ENCODE results near the gene SMIM23. TPM values are rescaled to one million over a fixed set of nuclear protein-coding genes. Genes with fewer than 3 reads are reported as not detected.

The SMIM23 gene
- total RNA-seq, 1 experiment from 2014 or later = not detected

- intact Hi-C loops (cut with micrococcal nuclease) = no loop called here
- POLR2A ChIA-PET = interaction anchor here (0.5 to 5.9 kb wide), 3 partner anchors 9 to 191 kb away, joined by 4 to 64 read pairs (median 21); no protein-coding TSS in a partner anchor
- no TSS peak for BruUV-seq (replicated peaks)
- H3K4me3 Mint-ChIP-seq (ENCODE audit: unreplicated experiment) = no peak overlapping the region
- DNase-seq (ENCODE audit: unreplicated experiment) = no peak
- no peak for TF ChIP-seq CTCF (IDR thresholded peaks at IDR 0.05; ENCODE audit: unreplicated experiment)
- no peaks in the 10 kb centered on the region for H3K9me3 Mint-ChIP-seq (ENCODE audit: unreplicated experiment)
- peaks cover 40% of the 10 kb centered on the region for H3K4me1 Mint-ChIP-seq (ENCODE audit: insufficient read depth, unreplicated experiment)
- no peak overlapping the region for H3K27ac Mint-ChIP-seq (ENCODE audit: low read depth, unreplicated experiment)
- H3K27me3 Mint-ChIP-seq (ENCODE audit: insufficient read depth, unreplicated experiment) = no peaks in the 10 kb centered on the region
- no peaks in the 10 kb centered on the region for H3K36me3 Mint-ChIP-seq (ENCODE audit: insufficient read depth, unreplicated experiment)
- CTCF ChIA-PET = interaction anchor here (0.7 to 3.6 kb wide), 5 partner anchors 12 to 327 kb away, joined by 3 to 32 read pairs (median 4); no protein-coding TSS in a partner anchor
Measured at GRCh38 chr5:171745602-171746001, 40.0 kb upstream of the SMIM23 start.

- DNase-seq (ENCODE audit: unreplicated experiment) = peak; percentile 92
- no peaks in the 10 kb centered on the region for H3K27me3 Mint-ChIP-seq (ENCODE audit: insufficient read depth, unreplicated experiment)
- TF ChIP-seq CTCF (IDR thresholded peaks at IDR 0.05; ENCODE audit: unreplicated experiment) = no peak
- CTCF ChIA-PET = interaction anchor here (0.6 to 3.6 kb wide), 8 partner anchors 9 to 329 kb away, joined by 3 to 32 read pairs (median 4); no protein-coding TSS in a partner anchor
- H3K4me1 Mint-ChIP-seq (ENCODE audit: insufficient read depth, unreplicated experiment) = peaks cover 48% of the 10 kb centered on the region
- intact Hi-C loops (cut with micrococcal nuclease) = no loop called here
- no peaks in the 10 kb centered on the region for H3K9me3 Mint-ChIP-seq (ENCODE audit: unreplicated experiment)
- H3K4me3 Mint-ChIP-seq (ENCODE audit: unreplicated experiment) = no peak overlapping the region
- peak overlapping the region; percentile 83 for H3K27ac Mint-ChIP-seq (ENCODE audit: low read depth, unreplicated experiment)
- BruUV-seq (replicated peaks) = no TSS peak
- no peaks in the 10 kb centered on the region for H3K36me3 Mint-ChIP-seq (ENCODE audit: insufficient read depth, unreplicated experiment)
- POLR2A ChIA-PET = interaction anchor here (0.5 to 5.9 kb wide), 10 partner anchors 10 to 387 kb away, joined by 3 to 64 read pairs (median 4); no protein-coding TSS in a partner anchor
Measured at GRCh38 chr5:171747061-171747859, 38.4 kb upstream of the SMIM23 start.

- H3K27me3 Mint-ChIP-seq (ENCODE audit: insufficient read depth, unreplicated experiment) = no peaks in the 10 kb centered on the region
- ChIA-PET CTCF (interaction anchor here (0.7 to 3.6 kb wide), 3 partner anchors 9 to 43 kb away, joined by 3 to 32 read pairs (median 4); no protein-coding TSS in a partner anchor), POLR2A (interaction anchor here (3.4 to 5.9 kb wide), 2 partner anchors 8 to 12 kb away, joined by 21 to 64 read pairs; no protein-coding TSS in a partner anchor)
- no peaks in the 10 kb centered on the region for H3K9me3 Mint-ChIP-seq (ENCODE audit: unreplicated experiment)
- intact Hi-C loops (cut with micrococcal nuclease) = no loop called here
- DNase-seq (ENCODE audit: unreplicated experiment) = no peak
- H3K36me3 Mint-ChIP-seq (ENCODE audit: insufficient read depth, unreplicated experiment) = no peaks in the 10 kb centered on the region
- no peak overlapping the region for H3K4me3 Mint-ChIP-seq (ENCODE audit: unreplicated experiment)
- TF ChIP-seq CTCF (IDR thresholded peaks at IDR 0.05; ENCODE audit: unreplicated experiment) = no peak
- BruUV-seq (replicated peaks) = no TSS peak
- peaks cover 48% of the 10 kb centered on the region for H3K4me1 Mint-ChIP-seq (ENCODE audit: insufficient read depth, unreplicated experiment)
- H3K27ac Mint-ChIP-seq (ENCODE audit: low read depth, unreplicated experiment) = no peak overlapping the region
Measured at GRCh38 chr5:171748720-171749119, 36.9 kb upstream of the SMIM23 start.

DNA sequence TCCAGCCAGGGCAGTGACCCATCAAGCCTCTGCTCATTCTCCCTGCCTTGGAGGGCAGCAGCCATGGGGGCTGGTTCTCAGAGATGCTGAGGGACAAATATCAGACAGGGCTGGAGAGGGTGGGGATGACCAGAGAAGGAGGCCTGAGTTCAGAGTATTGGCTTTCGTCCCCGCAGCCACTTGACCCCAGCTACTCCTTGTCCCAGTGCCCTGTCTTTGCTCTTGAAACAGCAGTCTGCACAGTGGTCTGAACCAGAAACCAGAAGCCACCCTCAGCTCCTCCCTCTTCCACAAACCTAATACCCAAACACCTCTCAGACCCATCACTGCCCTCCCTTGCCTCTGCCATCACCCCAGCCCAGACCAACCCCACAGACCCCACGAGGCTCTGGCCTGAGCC, 36.3 kb upstream of the SMIM23 start:
- intact Hi-C loops (cut with micrococcal nuclease) = no loop called here
- CTCF ChIA-PET = interaction anchor here (0.6 to 0.9 kb wide), 4 partner anchors 22 to 510 kb away, joined by 3 read pairs; no protein-coding TSS in a partner anchor
- Mint-ChIP-seq H3K27ac (ENCODE audit: low read depth, unreplicated experiment) (no peak overlapping the region), H3K27me3 (ENCODE audit: insufficient read depth, unreplicated experiment) (no peaks in the 10 kb centered on the region), H3K36me3 (ENCODE audit: insufficient read depth, unreplicated experiment) (no peaks in the 10 kb centered on the region), H3K4me1 (ENCODE audit: insufficient read depth, unreplicated experiment) (peaks cover 48% of the 10 kb centered on the region), H3K4me3 (ENCODE audit: unreplicated experiment) (no peak overlapping the region), H3K9me3 (ENCODE audit: unreplicated experiment) (no peaks in the 10 kb centered on the region)
- no TSS peak for BruUV-seq (replicated peaks)
- no peak for DNase-seq (ENCODE audit: unreplicated experiment)
- TF ChIP-seq CTCF (IDR thresholded peaks at IDR 0.05; ENCODE audit: unreplicated experiment) = no peak
- POLR2A ChIA-PET = interaction anchor here (5.9 kb wide), 1 partner anchor 8 kb away, joined by 64 read pairs; no protein-coding TSS in a partner anchor
